GM23338 (cell line): ENCODE measurements around the gene CCDC39.

Experiments
- CREB1 ChIP-seq: fragments of 250-450 bp; sonication (Bioruptor Pico); IDR thresholded peaks from 2 replicates; pipeline ENCODE4 v1.5.0; 2020; ENCODE audit warnings: low read depth, mild to moderate bottlenecking, moderate library complexity
- CTCF ChIP-seq, 2 experiments: fragments of 200-600 bp in 1 of 2; sonication (generic) in 1 of 2; conservative IDR thresholded peaks; 2 replicates each; pipeline versions ENCODE4 v1.5.1 to v1.6.1; 2016 to 2017; ENCODE audit warnings: antibody characterized with exemption in 2 of 2, low read depth in 2 of 2, mild to moderate bottlenecking in 2 of 2, moderate library complexity in 1 of 2
- ETS1 ChIP-seq: IDR thresholded peaks from 2 replicates; pipeline ENCODE4 v1.6.1; 2016; ENCODE audit warnings: antibody characterized with exemption
- EZH2 ChIP-seq: fragments of 200-600 bp; sonication (generic); IDR thresholded peaks from one replicate; pipeline ENCODE4 v1.8.0; 2017; ENCODE audit warnings: antibody characterized with exemption, mild to moderate bottlenecking, low read depth; ENCODE audit not compliant: unreplicated experiment
- EZH2phosphoT487 ChIP-seq: fragments of 200-600 bp; sonication (generic); IDR thresholded peaks from one replicate; pipeline ENCODE4 v1.8.1; 2018; ENCODE audit warnings: antibody characterized with exemption; ENCODE audit not compliant: unreplicated experiment
- JUNB ChIP-seq: IDR thresholded peaks from one replicate; pipeline ENCODE4 v1.6.1; 2016; ENCODE audit warnings: antibody characterized with exemption; ENCODE audit not compliant: unreplicated experiment
- NANOG ChIP-seq: IDR thresholded peaks from 2 replicates; pipeline ENCODE4 v1.6.1; 2016; ENCODE audit warnings: antibody characterized with exemption, borderline replicate concordance
- POLR2AphosphoS5 ChIP-seq: IDR thresholded peaks from 2 replicates; pipeline ENCODE4 v1.6.1; 2016; ENCODE audit warnings: antibody characterized with exemption, low read depth
- REST ChIP-seq: IDR thresholded peaks from one replicate; pipeline ENCODE4 v1.6.1; 2018; ENCODE audit warnings: antibody characterized with exemption; ENCODE audit not compliant: unreplicated experiment
- STAT1 ChIP-seq: IDR thresholded peaks from one replicate; pipeline ENCODE4 v1.6.1; 2016; ENCODE audit warnings: antibody characterized with exemption; ENCODE audit not compliant: unreplicated experiment
- ZNF114 ChIP-seq: fragments of 250-450 bp; sonication (Bioruptor Pico); IDR thresholded peaks from 2 replicates; pipeline ENCODE4 v1.5.0; 2020; ENCODE audit warnings: mild to moderate bottlenecking, moderate library complexity
- ZNF331 ChIP-seq: fragments of 250-450 bp; sonication (Bioruptor Pico); IDR thresholded peaks from 2 replicates; pipeline ENCODE4 v1.5.0; 2020; ENCODE audit warnings: low read depth, mild to moderate bottlenecking, moderate library complexity
- ZNF462 ChIP-seq: fragments of 250-450 bp; sonication (Bioruptor Pico); IDR thresholded peaks from 2 replicates; pipeline ENCODE4 v1.5.0; 2020; ENCODE audit warnings: mild to moderate bottlenecking, moderate library complexity

- TF ChIP-seq CTCF (conservative IDR thresholded peaks at IDR 0.05; ENCODE audit: low read depth in 2 of 2), result no peak
- TF ChIP-seq POLR2AphosphoS5, result no peak
- no peak for TF ChIP-seq ZNF114
- no peak for TF ChIP-seq EZH2
- TF ChIP-seq EZH2phosphoT487, result no peak
- TF ChIP-seq CREB1, result no peak
- no peak for TF ChIP-seq REST
- no peak for TF ChIP-seq NANOG
- no peak for TF ChIP-seq JUNB
- TF ChIP-seq ETS1, result no peak
- no peak for TF ChIP-seq STAT1
- TF ChIP-seq ZNF462 (CRISPR knock-in tag), result no peak
- TF ChIP-seq ZNF331, result no peak
Observed at GRCh38 chr3:180704532-180704931, 25.2 kb upstream of the CCDC39 start.
